OCI-LY3 (cell line): Measurements from ENCODE around the gene MRPS2.
"Not testable (repeated sequence)": the region's sequence is repeated elsewhere in the genome, so short reads cannot be mapped to it uniquely, and the experiment has no call there.

Experiments used
- H2AFZ ChIP-seq: fragments of 200-600, 300-600 bp; shearing (Covaris generic); 2 replicates; pipeline ENCODE4 v1.6.0; 2014; ENCODE audit warnings: antibody characterized with exemption, low read depth, low read length
- H3K27ac ChIP-seq: fragments of 200-600, 300-600 bp; sonication (generic); 2 replicates; pipeline ENCODE4 v1.5.1; 2014; ENCODE audit warnings: mild to moderate bottlenecking, low read length, moderate library complexity, mixed read lengths
- H3K27me3 ChIP-seq: fragments of 200-600, 300-600 bp; sonication (generic); 2 replicates; pipeline ENCODE4 v1.6.1; 2014; ENCODE audit warnings: low read depth, low read length, mixed read lengths
- H3K36me3 ChIP-seq: fragments of 200-600, 300-600 bp; sonication (generic); replicated peaks from 2 replicates; pipeline ENCODE3; 2014; ENCODE audit warnings: low read depth, low read length, mixed read lengths
- H3K4me1 ChIP-seq: fragments of 300-600, 200-600 bp; sonication (generic); 2 replicates; pipeline ENCODE4 v1.6.1; 2014; ENCODE audit warnings: low read length, mixed read lengths
- H3K4me2 ChIP-seq: fragments of 200-600, 300-600 bp; sonication (generic); 2 replicates; pipeline ENCODE4 v1.6.1; 2014; ENCODE audit warnings: low read length, mixed read lengths
- H3K4me3 ChIP-seq: fragments of 300-600, 200-600 bp; sonication (generic); 2 replicates; pipeline ENCODE4 v1.5.1; 2014; ENCODE audit warnings: antibody characterized with exemption, mild to moderate bottlenecking, low read length, moderate library complexity
- H3K79me2 ChIP-seq: fragments of 300-600, 200-600 bp; shearing (Covaris generic); 2 replicates; pipeline ENCODE4 v1.6.1; 2014; ENCODE audit warnings: mild to moderate bottlenecking, low read length, mixed read lengths
- H3K9ac ChIP-seq: fragments of 300-600, 200-600 bp; shearing (Covaris generic); 2 replicates; pipeline ENCODE4 v1.6.0; 2014; ENCODE audit warnings: mild to moderate bottlenecking, low read length, moderate library complexity
- H3K9me3 ChIP-seq: fragments of 200-600, 300-600 bp; shearing (Covaris generic); 2 replicates; pipeline ENCODE4 v1.6.1; 2014; ENCODE audit warnings: low read length, mixed read lengths; ENCODE audit not compliant: insufficient read depth
- H4K20me1 ChIP-seq: fragments of 200-600, 300-600 bp; sonication (generic); 2 replicates; pipeline ENCODE4 v1.6.1; 2016; ENCODE audit warnings: low read length, mixed read lengths; ENCODE audit not compliant: insufficient read depth
- CTCF ChIP-seq: fragments of 200-600, 300-600 bp; sonication (generic); IDR thresholded peaks from 2 replicates; pipeline ENCODE4 v1.5.1; 2014; ENCODE audit warnings: antibody characterized with exemption, low read length, low read depth
- EZH2phosphoT487 ChIP-seq: fragments of 200-600 bp; shearing (Covaris generic); IDR thresholded peaks from 2 replicates; pipeline ENCODE4 v1.6.1; 2018; ENCODE audit warnings: antibody characterized with exemption, mixed run types, low read depth

The MRPS2 gene

GRCh38 chr9:135526089-135526729 is 25.7 kb downstream of the MRPS2 start:
- H3K9me3 ChIP-seq, result no peaks in the 10 kb centered on the region
- no peaks in the 10 kb centered on the region for H3K27me3 ChIP-seq
- H3K79me2 ChIP-seq, result no peaks in the 10 kb centered on the region
- H2AFZ ChIP-seq, result no peak overlapping the region
- H3K36me3 ChIP-seq, result no peaks in the 10 kb centered on the region
- TF ChIP-seq CTCF (no peak), EZH2phosphoT487 (no peak)
- no peak overlapping the region for H3K4me3 ChIP-seq
- no peak overlapping the region for H3K9ac ChIP-seq
- H4K20me1 ChIP-seq, result no peaks in the 10 kb centered on the region
- no peaks in the 10 kb centered on the region for H3K4me1 ChIP-seq
- H3K4me2 ChIP-seq, result no peak overlapping the region
- no peak overlapping the region for H3K27ac ChIP-seq

GRCh38 chr9:135526730-135527571 is 26.5 kb downstream of the MRPS2 start:
- Histone ChIP-seq H4K20me1 (no peaks in the 10 kb centered on the region), H3K27ac (no peak overlapping the region), H3K4me1 (no peaks in the 10 kb centered on the region), H3K36me3 (no peaks in the 10 kb centered on the region), H3K79me2 (no peaks in the 10 kb centered on the region), H3K9me3 (no peaks in the 10 kb centered on the region), H3K4me3 (no peak overlapping the region), H3K9ac (no peak overlapping the region), H3K27me3 (no peaks in the 10 kb centered on the region), H3K4me2 (no peak overlapping the region), H2AFZ (no peak overlapping the region)
- no peak for TF ChIP-seq EZH2phosphoT487
- no peak for TF ChIP-seq CTCF

- H3K9me3 ChIP-seq, H3K4me3 ChIP-seq, H3K9ac ChIP-seq, H3K36me3 ChIP-seq, H3K4me1 ChIP-seq, H2AFZ ChIP-seq, H3K79me2 ChIP-seq, H3K27ac ChIP-seq, H3K4me2 ChIP-seq, H4K20me1 ChIP-seq, H3K27me3 ChIP-seq: not testable (repeated sequence)
Measured at GRCh38 chr9:135528842-135529435, 28.5 kb downstream of the MRPS2 start.

GRCh38 chr9:135530146-135530545 is 29.7 kb downstream of the MRPS2 start:
- H3K27ac ChIP-seq, result no peak overlapping the region
- no peak overlapping the region for H3K4me2 ChIP-seq
- H3K9ac ChIP-seq, result no peak overlapping the region
- no peak for TF ChIP-seq EZH2phosphoT487
- no peak for TF ChIP-seq CTCF
- no peaks in the 10 kb centered on the region for H3K9me3 ChIP-seq
- no peak overlapping the region for H3K4me3 ChIP-seq
- H3K27me3 ChIP-seq, result no peaks in the 10 kb centered on the region
- H3K4me1 ChIP-seq, result peaks cover 8% of the 10 kb centered on the region
- no peak overlapping the region for H2AFZ ChIP-seq
- no peaks in the 10 kb centered on the region for H4K20me1 ChIP-seq
- no peaks in the 10 kb centered on the region for H3K36me3 ChIP-seq
- H3K79me2 ChIP-seq, result no peaks in the 10 kb centered on the region
